IMR-90 (cell line): ENCODE measurements around the gene MICAL2. TPM values are rescaled to one million over a fixed set of nuclear protein-coding genes. Genes with fewer than 3 reads are reported as not detected.

Source experiments
- ATAC-seq: fragments of 200-7000 bp; cut with Tn5 transposase; 2 replicates; pipeline ENCODE4 v1.9.1; 2020; ENCODE audit warnings: low read depth, mild to moderate bottlenecking, moderate library complexity
- BruUV-seq: library from RNA; stranded (reverse); fragments of 400-500 nt; replicated peaks from 2 replicates; lab custom pipeline; 2021; lab: Mats Ljungman, UMichigan
- CTCF ChIA-PET: fragments of 300-600 bp; formaldehyde crosslinking; extraction: SDS; loops from one replicate; lab custom pipeline; 2021; ENCODE audit warnings: antibody characterized with exemption; lab: Yijun Ruan, JAX
- POLR2A ChIA-PET: fragments of 300-600 bp; sonication (Branson Sonifier 250); formaldehyde crosslinking; loops from one replicate; lab custom pipeline; 2022; ENCODE audit warnings: antibody characterized with exemption; ENCODE audit not compliant: unreplicated experiment; lab: Charles Lee
- DNase-seq: peaks from one replicate; pipeline ENCODE4 v3.0.0; 2013
- H2AFZ ChIP-seq: replicated peaks from 2 replicates; pipeline ENCODE3; 2013; ENCODE audit warnings: low read length, mild to moderate bottlenecking; ENCODE audit not compliant: poor library complexity
- H2AK5ac ChIP-seq: 2 replicates; pipeline ENCODE4 v1.6.1; 2013; ENCODE audit warnings: low read depth, low read length, inconsistent platforms
- H2AK9ac ChIP-seq: replicated peaks from 2 replicates; pipeline ENCODE3; 2013; ENCODE audit warnings: mild to moderate bottlenecking, low read depth, low read length, moderate library complexity; ENCODE audit not compliant: poor library complexity
- H2BK120ac ChIP-seq: 2 replicates; pipeline ENCODE4 v1.6.1; 2013; ENCODE audit warnings: low read depth, low read length, inconsistent platforms
- H2BK15ac ChIP-seq: 3 replicates; pipeline ENCODE4 v1.6.1; 2013; ENCODE audit warnings: low read depth, low read length, inconsistent platforms
- H2BK20ac ChIP-seq: 2 replicates; pipeline ENCODE4 v1.6.1; 2013; ENCODE audit warnings: low read depth, mild to moderate bottlenecking, inconsistent platforms, low read length, moderate library complexity
- H2BK5ac ChIP-seq: 2 replicates; pipeline ENCODE4 v1.6.1; 2013; ENCODE audit warnings: mild to moderate bottlenecking, low read depth, low read length, inconsistent platforms; ENCODE audit not compliant: poor library complexity, severe bottlenecking
- H3K14ac ChIP-seq: replicated peaks from 2 replicates; pipeline ENCODE4 v1.6.1; 2013; ENCODE audit warnings: low read depth, low read length, inconsistent platforms
- H3K18ac ChIP-seq: 2 replicates; pipeline ENCODE4 v1.6.1; 2013; ENCODE audit warnings: low read depth, low read length, control low read depth
- H3K23ac ChIP-seq: 2 replicates; pipeline ENCODE4 v1.6.1; 2013; ENCODE audit warnings: low read depth, low read length, inconsistent platforms
- H3K27ac ChIP-seq: 2 replicates; pipeline ENCODE4 v1.5.1; 2013; ENCODE audit warnings: mild to moderate bottlenecking, control low read depth, low read length; ENCODE audit not compliant: insufficient read depth
- H3K27me3 ChIP-seq: 2 replicates; pipeline ENCODE4 v1.6.1; 2013; ENCODE audit warnings: low read length; ENCODE audit not compliant: control insufficient read depth, insufficient read depth
- H3K36me3 ChIP-seq: 2 replicates; pipeline ENCODE4 v1.6.1; 2013; ENCODE audit warnings: low read length, mixed read lengths; ENCODE audit not compliant: control insufficient read depth, insufficient read depth
- H3K4ac ChIP-seq: 2 replicates; pipeline ENCODE4 v1.6.1; 2013; ENCODE audit warnings: low read depth, low read length, inconsistent platforms
- H3K4me1 ChIP-seq: 2 replicates; pipeline ENCODE4 v1.6.1; 2013; ENCODE audit warnings: low read length, mixed read lengths; ENCODE audit not compliant: control insufficient read depth, insufficient read depth
- H3K4me2 ChIP-seq: 2 replicates; pipeline ENCODE4 v1.6.1; 2013; ENCODE audit warnings: low read depth, mild to moderate bottlenecking, control low read depth, low read length, moderate library complexity
- H3K4me3 ChIP-seq: 2 replicates; pipeline ENCODE4 v1.5.1; 2013; ENCODE audit warnings: low read depth, mild to moderate bottlenecking, control low read depth, low read length, moderate library complexity; ENCODE audit not compliant: insufficient read depth
- H3K56ac ChIP-seq: 2 replicates; pipeline ENCODE4 v1.6.1; 2013; ENCODE audit warnings: low read length, inconsistent platforms; ENCODE audit not compliant: insufficient read depth; ENCODE audit errors: extremely low read depth
- H3K79me1 ChIP-seq, 2 experiments: 2 replicates each; pipeline ENCODE4 v1.6.1; 2013; ENCODE audit warnings: low read length in 2 of 2, inconsistent platforms in 1 of 2, low read depth in 1 of 2
- H3K9ac ChIP-seq: 2 replicates; pipeline ENCODE4 v1.6.1; 2013; ENCODE audit warnings: low read depth, low read length, control low read depth
- H3K9me1 ChIP-seq: 2 replicates; pipeline ENCODE4 v1.6.1; 2013; ENCODE audit warnings: low read length, inconsistent platforms; ENCODE audit not compliant: insufficient read depth
- H3K9me3 ChIP-seq: 2 replicates; pipeline ENCODE4 v1.6.1; 2013; ENCODE audit warnings: low read length; ENCODE audit not compliant: control insufficient read depth, insufficient read depth
- H4K20me1 ChIP-seq: 2 replicates; pipeline ENCODE4 v1.6.1; 2013; ENCODE audit warnings: low read length, inconsistent platforms; ENCODE audit not compliant: insufficient read depth
- H4K5ac ChIP-seq: 2 replicates; pipeline ENCODE4 v1.6.1; 2013; ENCODE audit warnings: mild to moderate bottlenecking, low read depth, low read length, control low read depth
- H4K8ac ChIP-seq, 2 experiments: 2 replicates each; pipeline ENCODE4 v1.6.1; 2013; ENCODE audit warnings: low read depth in 2 of 2, low read length in 2 of 2, control low read depth in 1 of 2, inconsistent platforms in 1 of 2
- H4K91ac ChIP-seq: 2 replicates; pipeline ENCODE4 v1.6.1; 2013; ENCODE audit warnings: low read depth, low read length, inconsistent platforms; ENCODE audit not compliant: insufficient read depth
- BHLHE40 ChIP-seq: fragments of 150-350 bp; IDR thresholded peaks from 2 replicates; pipeline ENCODE4 v1.6.1; 2016; ENCODE audit warnings: mild to moderate bottlenecking, low read depth, low read length
- CEBPB ChIP-seq: IDR thresholded peaks from 2 replicates; pipeline ENCODE4 v1.6.1; 2012; ENCODE audit warnings: low read depth, low read length, improper control_type of control experiment
- CTCF ChIP-seq: conservative IDR thresholded peaks from 2 replicates; pipeline ENCODE4 v1.5.1; 2012; ENCODE audit warnings: mild to moderate bottlenecking, low read depth, low read length, improper control_type of control experiment
- FOS ChIP-seq: fragments of 150-350 bp; IDR thresholded peaks from 2 replicates; pipeline ENCODE4 v1.6.1; 2016; ENCODE audit warnings: low read depth, low read length
- MAFK ChIP-seq: IDR thresholded peaks from 2 replicates; pipeline ENCODE4 v1.6.1; 2012; ENCODE audit warnings: low read depth, low read length, improper control_type of control experiment
- MAZ ChIP-seq: IDR thresholded peaks from 2 replicates; pipeline ENCODE4 v1.6.1; 2012; ENCODE audit warnings: low read depth, mild to moderate bottlenecking, low read length, improper control_type of control experiment, moderate library complexity, borderline replicate concordance
- MXI1 ChIP-seq: IDR thresholded peaks from 2 replicates; pipeline ENCODE4 v1.6.1; 2012; ENCODE audit warnings: low read depth, mild to moderate bottlenecking, low read length, moderate library complexity, borderline replicate concordance
- POLR2A ChIP-seq: IDR thresholded peaks from 2 replicates; pipeline ENCODE4 v1.6.1; 2012; ENCODE audit warnings: mild to moderate bottlenecking, low read depth, low read length
- RAD21 ChIP-seq: IDR thresholded peaks from 2 replicates; pipeline ENCODE4 v1.6.1; 2012; ENCODE audit warnings: low read length, improper control_type of control experiment
- RCOR1 ChIP-seq: IDR thresholded peaks from 2 replicates; pipeline ENCODE4 v1.6.1; 2012; ENCODE audit warnings: mild to moderate bottlenecking, low read length, improper control_type of control experiment; ENCODE audit not compliant: insufficient replicate concordance
- SMC3 ChIP-seq: fragments of 150-350 bp; IDR thresholded peaks from 2 replicates; pipeline ENCODE4 v1.6.1; 2016; ENCODE audit warnings: low read depth, mild to moderate bottlenecking, antibody characterized with exemption, low read length, moderate library complexity
- USF2 ChIP-seq: fragments of 150-350 bp; IDR thresholded peaks from 2 replicates; pipeline ENCODE4 v1.6.1; 2017; ENCODE audit warnings: mild to moderate bottlenecking, antibody characterized with exemption, low read length, low read depth
- WGBS, 2 experiments: methylation state at CpG; one replicate each; pipeline versions ENCODE4 v1.1.5 to v1.1.7; 2013; ENCODE audit warnings: missing lambda C conversion rate in 2 of 2; ENCODE audit not compliant: insufficient read length in 1 of 2; ENCODE audit errors: extremely low coverage in 2 of 2; 5-methylcytosine and 5-hydroxymethylcytosine counted together
- dilution Hi-C: fragments of 300-500 bp; cut with HindIII; formaldehyde crosslinking; loops from one replicate; pipeline ENCODE4 v1.14.3; 2018; ENCODE audit warnings: low sequenced_read_pairs; ENCODE audit not compliant: unreplicated experiment
- in situ Hi-C: fragments of 300-500 bp; cut with MboI; formaldehyde crosslinking; loops from 3 replicates; pipeline ENCODE4 v1.14.3; 2019; ENCODE audit warnings: low sequenced_read_pairs, inconsistent platforms, mixed read lengths
- intact Hi-C: fragments of 100-400 bp; cut with micrococcal nuclease; formaldehyde crosslinking; loops from 2 replicates; pipeline ENCODE4 v1.10.0; 2022
- polyA plus RNA-seq, 3 experiments: library from polyadenylated mRNA; depleted of rRNA; stranded (reverse); fragments of >200 nt; gene quantifications; 2 replicates each; pipeline ENCODE4 v1.2.3, GENCODE V29; 2012; ENCODE audit warnings: low replicate concordance in 1 of 3
- total RNA-seq: library from RNA; depleted of rRNA; stranded (reverse); fragments of >200 nt; gene quantifications from 2 replicates; pipeline ENCODE4 v1.2.3, GENCODE V29; 2012
- TF ChIP-seq, protein P1 (sequence below): fragments of 150-350 bp; IDR thresholded peaks from 2 replicates; pipeline ENCODE4 v1.6.1; 2016; ENCODE audit warnings: low read depth, mild to moderate bottlenecking, low read length, moderate library complexity, borderline replicate concordance

The MICAL2 gene
- total and polyA plus RNA-seq, 2 of the 4 experiments (the other 2 are of a cell fraction): 170 to 336 TPM

GRCh38 chr11:12126344-12127019 lies 16.1 kb downstream of the MICAL2 start:
- peak overlapping the region; percentile 17; the same call in 1 of the 2 replicates for H4K5ac ChIP-seq
- no peak overlapping the region for H2AFZ ChIP-seq
- H3K18ac ChIP-seq: peak overlapping the region; percentile 31; the same call in 1 of the 2 replicates
- H3K27ac ChIP-seq: peak overlapping the region; percentile 43; the same call in 1 of the 2 replicates
- H3K4me2 ChIP-seq: peak overlapping the region; percentile 30; the same call in 1 of the 2 replicates
- peak overlapping the region; percentile 67 for H4K91ac ChIP-seq
- H2BK120ac ChIP-seq: peak overlapping the region; percentile 89
- H2BK15ac ChIP-seq: peak overlapping the region; percentile 56; the same call in 2 of the 3 replicates
- peak overlapping the region; percentile 63; the same call in 1 of the 2 replicates for H3K23ac ChIP-seq
- CTCF ChIA-PET: interaction anchor here (0.6 to 1.1 kb wide), 2 partner anchors 18 to 44 kb away, joined by 3 to 6 read pairs; no protein-coding TSS in a partner anchor
- H3K14ac ChIP-seq: peak overlapping the region; percentile 73
- no peaks in the 10 kb centered on the region for H3K9me3 ChIP-seq
- peak overlapping the region; percentile 75 for H2BK20ac ChIP-seq
- H2AK5ac ChIP-seq: peak overlapping the region; percentile 76; the same call in 1 of the 2 replicates
- H4K8ac ChIP-seq: peak overlapping the region; percentile 17 to 67; a peak in 2 of 4 replicates
- peak overlapping the region; percentile 2 for H2AK9ac ChIP-seq
- no peaks in the 10 kb centered on the region for H3K27me3 ChIP-seq
- peaks cover 57% of the 10 kb centered on the region for H3K9me1 ChIP-seq
- peak overlapping the region; percentile 62; the same call in 1 of the 2 replicates for H3K56ac ChIP-seq
- peak overlapping the region; percentile 61 for H2BK5ac ChIP-seq
- no peak overlapping the region for H3K4me3 ChIP-seq
- peaks cover 3% of the 10 kb centered on the region; the same call in 1 of the 2 replicates for H3K36me3 ChIP-seq
- intact Hi-C loops: no loop called here
- dilution Hi-C loops: no loop called here
- 29% methylated on average over 1 of the region's 4 CpGs; no CpG with 5 or more reads in 1 of the 2 experiments for WGBS, 2 experiments
- peak overlapping the region; percentile 81 for H3K4ac ChIP-seq
- peaks cover 66% of the 10 kb centered on the region for H4K20me1 ChIP-seq
- peak overlapping the region; percentile 19; the same call in 1 of the 2 replicates for H3K9ac ChIP-seq
- peaks cover 43% of the 10 kb centered on the region for H3K4me1 ChIP-seq
- DNase-seq: peak; percentile 93
- in situ Hi-C loops: no loop called here
- ATAC-seq: peak; percentile 55
- POLR2A ChIA-PET: interaction anchor here (0.5 to 1.0 kb wide), 3 partner anchors 17 to 143 kb away, joined by 3 to 5 read pairs (median 3); no protein-coding TSS in a partner anchor
- peaks cover 30 to 89% of the 10 kb centered on the region in 2 experiments for H3K79me1 ChIP-seq
- no TSS peak for BruUV-seq
- 0 out of 2 replicates have a peak, but pooled peaks have one; percentile 16 for TF ChIP-seq RAD21
- no peak for TF ChIP-seq CTCF
- TF ChIP-seq, protein P1, sequence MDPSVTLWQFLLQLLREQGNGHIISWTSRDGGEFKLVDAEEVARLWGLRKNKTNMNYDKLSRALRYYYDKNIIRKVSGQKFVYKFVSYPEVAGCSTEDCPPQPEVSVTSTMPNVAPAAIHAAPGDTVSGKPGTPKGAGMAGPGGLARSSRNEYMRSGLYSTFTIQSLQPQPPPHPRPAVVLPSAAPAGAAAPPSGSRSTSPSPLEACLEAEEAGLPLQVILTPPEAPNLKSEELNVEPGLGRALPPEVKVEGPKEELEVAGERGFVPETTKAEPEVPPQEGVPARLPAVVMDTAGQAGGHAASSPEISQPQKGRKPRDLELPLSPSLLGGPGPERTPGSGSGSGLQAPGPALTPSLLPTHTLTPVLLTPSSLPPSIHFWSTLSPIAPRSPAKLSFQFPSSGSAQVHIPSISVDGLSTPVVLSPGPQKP: no peak
- no peak for TF ChIP-seq USF2
- no peak for TF ChIP-seq MAFK
- TF ChIP-seq POLR2A: peak; percentile 32
- peak; percentile 15; the same call in 1 of the 2 replicates for TF ChIP-seq SMC3
- no peak for TF ChIP-seq MXI1
- peak; percentile 96 for TF ChIP-seq CEBPB
- TF ChIP-seq FOS: peak; percentile 80
- TF ChIP-seq BHLHE40: no peak
- TF ChIP-seq MAZ: peak; percentile 51; the same call in 1 of the 2 replicates
- TF ChIP-seq RCOR1: no peak
